Caco-2 (cell line): ENCODE measurements around the gene SYNPO2. TPM values are rescaled to one million over a fixed set of nuclear protein-coding genes. Genes with fewer than 3 reads are reported as not detected.

Source experiments
- BruUV-seq: library from RNA; stranded (reverse); fragments of 400-500 nt; replicated peaks from 2 replicates; lab custom pipeline; 2021; lab: Mats Ljungman, UMichigan
- CTCF ChIA-PET: fragments of 300-600 bp; sonication (Branson Sonifier 250); formaldehyde crosslinking; loops from one replicate; lab custom pipeline; 2022; ENCODE audit warnings: antibody characterized with exemption; lab: Charles Lee
- POLR2A ChIA-PET: fragments of 300-600 bp; sonication (Branson Sonifier 250); formaldehyde crosslinking; loops from one replicate; lab custom pipeline; 2022; ENCODE audit warnings: antibody characterized with exemption; lab: Charles Lee
- DNase-seq, 2 experiments: peaks; one replicate each; pipeline versions ENCODE4 v3.0.0 to v3.0.0-alpha.2; 2020 to 2022
- H3K27me3 ChIP-seq: replicated peaks from 2 replicates; pipeline ENCODE4 v1.6.0; 2011; ENCODE audit warnings: low read length; ENCODE audit not compliant: control insufficient read depth, insufficient read depth
- H3K36me3 ChIP-seq: 2 replicates; pipeline ENCODE4 v1.5.1; 2011; ENCODE audit warnings: low read length; ENCODE audit not compliant: control insufficient read depth, insufficient read depth
- H3K4me1 ChIP-seq: fragments of 250-450 bp; sonication (Bioruptor Pico); 2 replicates; pipeline ENCODE4 v1.5.1; 2020; ENCODE audit warnings: mild to moderate bottlenecking
- H3K4me3 ChIP-seq: 2 replicates; pipeline ENCODE4 v1.5.1; 2011; ENCODE audit warnings: low read depth, mild to moderate bottlenecking, control low read depth, low read length
- H3K9me3 ChIP-seq: fragments of 250-450 bp; sonication (Bioruptor Pico); 2 replicates; pipeline ENCODE4 v1.5.1; 2020; ENCODE audit warnings: mild to moderate bottlenecking, moderate library complexity
- H3K27ac Mint-ChIP-seq: one replicate; pipeline ENCODE4 v1.8.0; 2022; ENCODE audit warnings: mixed read lengths; ENCODE audit not compliant: unreplicated experiment
- H3K27me3 Mint-ChIP-seq: one replicate; pipeline ENCODE4 v1.8.0; 2022; ENCODE audit warnings: mixed read lengths; ENCODE audit not compliant: insufficient read depth, unreplicated experiment
- H3K36me3 Mint-ChIP-seq: one replicate; pipeline ENCODE4 v1.8.0; 2022; ENCODE audit warnings: mild to moderate bottlenecking, mixed read lengths; ENCODE audit not compliant: insufficient read depth, unreplicated experiment
- H3K4me1 Mint-ChIP-seq: one replicate; pipeline ENCODE4 v1.8.0; 2022; ENCODE audit warnings: low read depth, mixed read lengths; ENCODE audit not compliant: unreplicated experiment
- H3K4me3 Mint-ChIP-seq: one replicate; pipeline ENCODE4 v1.8.0; 2022; ENCODE audit warnings: mild to moderate bottlenecking, moderate library complexity, mixed read lengths; ENCODE audit not compliant: unreplicated experiment
- H3K9me3 Mint-ChIP-seq: one replicate; pipeline ENCODE4 v1.8.0; 2022; ENCODE audit warnings: mixed read lengths; ENCODE audit not compliant: unreplicated experiment
- intact Hi-C: fragments of 100-400 bp; cut with micrococcal nuclease; formaldehyde crosslinking; loops from one replicate; pipeline ENCODE4 v1.10.0; 2022; ENCODE audit not compliant: unreplicated experiment
- total RNA-seq: library from RNA; stranded (reverse); gene quantifications from 2 replicates; pipeline ENCODE4 v1.2.3, GENCODE V29; 2022
- TF ChIP-seq, protein P1 (sequence below), 2 experiments: fragments of 200-600 bp in 1 of 2; IDR thresholded peaks; 1 replicate in 1 of 2; 2 replicates in 1 of 2; pipeline versions ENCODE4 v1.5.1 to v1.8.0; 2011 to 2022; ENCODE audit warnings: antibody characterized with exemption in 1 of 2, control low read depth in 1 of 2, inconsistent platforms in 1 of 2, low read depth in 1 of 2, low read length in 1 of 2, mild to moderate bottlenecking in 1 of 2, moderate library complexity in 1 of 2; ENCODE audit not compliant: insufficient read depth in 1 of 2, severe bottlenecking in 1 of 2, unreplicated experiment in 1 of 2

The SYNPO2 gene
- total RNA-seq, 1 experiment from 2014 or later, result 0.16 TPM

DNA sequence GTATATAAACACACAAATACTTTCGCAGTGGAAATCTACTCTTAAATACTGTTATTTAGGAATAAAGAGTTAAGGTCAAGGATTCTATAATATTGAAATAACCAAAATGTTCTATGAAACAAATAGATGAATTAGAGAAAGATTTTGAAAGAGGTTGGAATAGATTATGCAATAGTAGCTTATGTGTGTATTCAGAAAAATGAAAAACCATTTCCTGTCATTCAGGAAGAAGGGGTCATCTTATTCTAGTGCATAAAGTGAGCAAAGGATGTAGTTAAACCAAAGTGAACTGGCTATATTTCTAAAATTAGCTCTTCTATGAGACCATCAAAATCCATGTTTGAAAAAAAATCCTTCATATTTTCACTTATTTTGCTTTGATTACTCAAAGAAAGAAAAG lies 217.0 kb downstream of the SYNPO2 start:
- CTCF ChIA-PET, result no interaction called here
- peaks cover 18% of the 10 kb centered on the region for H3K4me1 Mint-ChIP-seq
- peaks cover 16% of the 10 kb centered on the region for H3K9me3 Mint-ChIP-seq
- no peak for DNase-seq
- H3K27me3 Mint-ChIP-seq, result no peaks in the 10 kb centered on the region
- POLR2A ChIA-PET, result no interaction called here
- H3K4me1 ChIP-seq, result peaks cover 25% of the 10 kb centered on the region
- no peaks in the 10 kb centered on the region for H3K36me3 ChIP-seq
- H3K9me3 ChIP-seq, result no peaks in the 10 kb centered on the region
- TF ChIP-seq, protein P1, sequence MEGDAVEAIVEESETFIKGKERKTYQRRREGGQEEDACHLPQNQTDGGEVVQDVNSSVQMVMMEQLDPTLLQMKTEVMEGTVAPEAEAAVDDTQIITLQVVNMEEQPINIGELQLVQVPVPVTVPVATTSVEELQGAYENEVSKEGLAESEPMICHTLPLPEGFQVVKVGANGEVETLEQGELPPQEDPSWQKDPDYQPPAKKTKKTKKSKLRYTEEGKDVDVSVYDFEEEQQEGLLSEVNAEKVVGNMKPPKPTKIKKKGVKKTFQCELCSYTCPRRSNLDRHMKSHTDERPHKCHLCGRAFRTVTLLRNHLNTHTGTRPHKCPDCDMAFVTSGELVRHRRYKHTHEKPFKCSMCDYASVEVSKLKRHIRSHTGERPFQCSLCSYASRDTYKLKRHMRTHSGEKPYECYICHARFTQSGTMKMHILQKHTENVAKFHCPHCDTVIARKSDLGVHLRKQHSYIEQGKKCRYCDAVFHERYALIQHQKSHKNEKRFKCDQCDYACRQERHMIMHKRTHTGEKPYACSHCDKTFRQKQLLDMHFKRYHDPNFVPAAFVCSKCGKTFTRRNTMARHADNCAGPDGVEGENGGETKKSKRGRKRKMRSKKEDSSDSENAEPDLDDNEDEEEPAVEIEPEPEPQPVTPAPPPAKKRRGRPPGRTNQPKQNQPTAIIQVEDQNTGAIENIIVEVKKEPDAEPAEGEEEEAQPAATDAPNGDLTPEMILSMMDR (IDR thresholded peaks at IDR 0.05; ENCODE audit: insufficient read depth in 1 of 2, low read depth in 1 of 2, low read length in 1 of 2, severe bottlenecking in 1 of 2, unreplicated experiment in 1 of 2), result no peak
- H3K4me3 Mint-ChIP-seq, result no peak overlapping the region
- intact Hi-C loops, result no loop called here
- H3K4me3 ChIP-seq, result no peak overlapping the region
- no peak overlapping the region for H3K27ac Mint-ChIP-seq
- BruUV-seq, result no TSS peak
- H3K36me3 Mint-ChIP-seq, result peaks cover 11% of the 10 kb centered on the region
- H3K27me3 ChIP-seq, result no peaks in the 10 kb centered on the region

DNA sequence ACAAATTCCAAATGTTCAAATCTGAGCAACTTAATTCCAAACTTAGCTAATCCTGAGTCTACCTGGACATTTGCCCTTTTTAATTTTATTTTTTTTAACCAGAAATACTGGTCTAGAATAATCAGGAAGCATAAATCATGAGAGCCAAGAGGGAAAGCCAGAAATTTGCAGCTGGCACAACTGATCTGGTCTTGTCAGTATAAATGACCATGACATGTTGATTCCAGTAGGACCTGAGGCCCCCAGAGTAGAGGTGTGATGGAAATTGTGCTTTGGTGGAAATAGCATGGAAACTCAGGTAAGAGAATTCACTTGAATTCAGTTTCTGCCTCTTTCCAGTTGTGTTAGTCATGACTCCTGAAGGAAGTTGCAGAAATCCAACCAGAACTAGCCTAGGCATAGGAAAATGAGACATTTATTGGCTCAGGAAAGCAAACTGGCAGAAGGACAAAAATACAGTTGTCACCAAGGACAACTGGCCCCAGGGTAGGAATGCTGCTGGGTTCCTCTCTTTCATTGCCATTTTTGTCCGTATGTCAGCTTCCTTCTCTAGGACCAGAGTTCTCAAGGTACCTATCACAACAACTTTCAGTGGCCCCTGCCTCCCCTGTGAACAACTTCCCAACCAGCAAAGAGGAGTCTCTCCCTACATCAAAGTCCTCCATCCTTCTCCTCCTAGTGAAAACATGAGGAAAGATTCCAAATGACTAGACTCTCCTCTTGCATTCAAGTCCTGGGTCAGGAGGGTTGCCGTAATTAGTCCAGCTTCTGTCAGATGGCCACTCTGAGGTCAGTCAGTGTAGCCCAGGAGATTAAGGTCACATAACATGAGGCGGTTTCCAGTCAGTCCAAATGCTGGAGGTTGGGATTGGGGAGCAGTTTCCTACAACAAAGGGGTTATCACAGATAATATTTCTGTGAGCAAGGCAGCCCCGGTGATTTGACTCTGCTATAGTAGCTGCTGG lies 217.7 kb downstream of the SYNPO2 start:
- Histone ChIP-seq H3K4me1 (peaks cover 24% of the 10 kb centered on the region), H3K4me3 (no peak overlapping the region), H3K27me3 (no peaks in the 10 kb centered on the region), H3K9me3 (no peaks in the 10 kb centered on the region), H3K36me3 (no peaks in the 10 kb centered on the region)
- CTCF ChIA-PET, result no interaction called here
- no peak overlapping the region for H3K4me3 Mint-ChIP-seq
- H3K9me3 Mint-ChIP-seq, result peaks cover 9% of the 10 kb centered on the region
- TF ChIP-seq, protein P1 (IDR thresholded peaks at IDR 0.05; ENCODE audit: insufficient read depth in 1 of 2, low read depth in 1 of 2, low read length in 1 of 2, severe bottlenecking in 1 of 2, unreplicated experiment in 1 of 2), result no peak
- no TSS peak for BruUV-seq
- intact Hi-C loops, result no loop called here
- peaks cover 13% of the 10 kb centered on the region for H3K4me1 Mint-ChIP-seq
- DNase-seq, result no peak
- H3K27ac Mint-ChIP-seq, result no peak overlapping the region
- H3K27me3 Mint-ChIP-seq, result no peaks in the 10 kb centered on the region
- POLR2A ChIA-PET, result no interaction called here
- peaks cover 4% of the 10 kb centered on the region for H3K36me3 Mint-ChIP-seq

DNA sequence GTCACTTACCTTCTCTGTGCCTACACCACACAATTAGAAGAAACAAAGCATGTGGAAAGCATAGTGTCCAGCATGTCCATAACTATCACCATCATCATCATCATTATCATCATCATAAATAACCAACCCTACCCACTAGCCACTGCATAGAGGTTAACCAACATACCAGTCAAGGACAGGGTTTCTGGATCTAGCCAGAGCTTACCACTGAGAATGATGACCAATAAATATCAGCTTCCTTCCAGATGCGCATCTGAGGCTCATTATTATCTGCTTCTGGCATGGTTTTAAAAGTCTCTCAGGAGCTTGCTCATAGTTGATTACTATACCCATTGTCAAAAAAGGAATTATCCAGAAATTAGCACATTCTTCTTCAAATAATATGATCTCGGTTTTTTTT lies 221.5 kb downstream of the SYNPO2 start:
- no peak for DNase-seq
- ChIA-PET POLR2A (no interaction called here), CTCF (no interaction called here)
- BruUV-seq, result no TSS peak
- no peak overlapping the region for H3K4me3 Mint-ChIP-seq
- no peak overlapping the region for H3K27ac Mint-ChIP-seq
- intact Hi-C loops, result no loop called here
- Histone ChIP-seq H3K27me3 (no peaks in the 10 kb centered on the region), H3K36me3 (no peaks in the 10 kb centered on the region), H3K9me3 (no peaks in the 10 kb centered on the region), H3K4me1 (peaks cover 10% of the 10 kb centered on the region), H3K4me3 (no peak overlapping the region)
- TF ChIP-seq, protein P1 (IDR thresholded peaks at IDR 0.05; ENCODE audit: insufficient read depth in 1 of 2, low read depth in 1 of 2, low read length in 1 of 2, severe bottlenecking in 1 of 2, unreplicated experiment in 1 of 2), result no peak
- no peaks in the 10 kb centered on the region for H3K9me3 Mint-ChIP-seq
- no peaks in the 10 kb centered on the region for H3K36me3 Mint-ChIP-seq
- peaks cover 7% of the 10 kb centered on the region for H3K4me1 Mint-ChIP-seq
- H3K27me3 Mint-ChIP-seq, result no peaks in the 10 kb centered on the region

Other genes starting within 250 kb of the SYNPO2 start
- 46.7 and 51.8 TPM in 2 replicates for gene METTL14, start 203.5 kb upstream of the SYNPO2 start, total RNA-seq
- gene SEC24D, start 52.7 kb upstream of the SYNPO2 start, total RNA-seq, result 32.0 and 33.0 TPM in 2 replicates
- gene MYOZ2, start 247.0 kb downstream of the SYNPO2 start, total RNA-seq, result 0.18 and 0.23 TPM in 2 replicates